Myocyte (in vitro differentiated cells): ENCODE measurements around the gene PCDHB6. TPM values are rescaled to one million over a fixed set of nuclear protein-coding genes. Genes with fewer than 3 reads are reported as not detected.
"Not testable (repeated sequence)": the region's sequence is repeated elsewhere in the genome, so short reads cannot be mapped to it uniquely, and the experiment has no call there.

Experiments
- DNase-seq: peaks from one replicate; pipeline ENCODE4 v3.0.0-alpha.2; 2012; ENCODE audit warnings: low read depth
- polyA plus RNA-seq: library from polyadenylated mRNA; unstranded; fragments of >200 nt; gene quantifications from one replicate; pipeline ENCODE4 v1.2.1, GENCODE V29; 2012; ENCODE audit warnings: missing spikeins
- total RNA-seq: library from RNA; depleted of rRNA; stranded (reverse); fragments of >200 nt; gene quantifications from 2 replicates; pipeline ENCODE4 v1.2.3, GENCODE V29; 2014

Gene PCDHB6
- total RNA-seq, result 1.5 and 2.3 TPM in 2 replicates
- 0.64 TPM for polyA plus RNA-seq

- peak; percentile 44 for DNase-seq
Measured at GRCh38 chr5:141149812-141150211, at the start of gene PCDHB6. Gene PCDHB6 (plus strand): TSS chr5:141150057. CDS start chr5:141150258, 201 bp downstream.

GRCh38 chr5:141100243-141100805, 49.5 kb upstream of the PCDHB6 start, which contains the start of gene PCDHB3:
Gene PCDHB3 (plus strand): TSS chr5:141100473. CDS start chr5:141100650, 177 bp downstream.
- DNase-seq, result peak; percentile 77

GRCh38 chr5:141101059-141101458, 48.8 kb upstream of the PCDHB6 start:
- DNase-seq, result no peak

GRCh38 chr5:141102070-141102469, 47.8 kb upstream of the PCDHB6 start:
- not testable (repeated sequence) for DNase-seq

- not testable (repeated sequence) for DNase-seq
Measured at GRCh38 chr5:141102471-141102870, 47.4 kb upstream of the PCDHB6 start.

GRCh38 chr5:141105350-141105749, 44.5 kb upstream of the PCDHB6 start:
- no peak for DNase-seq

GRCh38 chr5:141119250-141119649, 30.6 kb upstream of the PCDHB6 start:
- DNase-seq, result no peak

GRCh38 chr5:141121563-141121962, 28.3 kb upstream of the PCDHB6 start, which contains the start of gene PCDHB4:
Gene PCDHB4 (plus strand): TSS chr5:141121818. CDS start chr5:141121999, 181 bp downstream.
- DNase-seq, result peak; percentile 76

GRCh38 chr5:141121985-141122384, 27.9 kb upstream of the PCDHB6 start:
- no peak for DNase-seq

- not testable (repeated sequence) for DNase-seq
Measured at GRCh38 chr5:141123396-141124135, 26.3 kb upstream of the PCDHB6 start.

GRCh38 chr5:141127305-141127704, 22.6 kb upstream of the PCDHB6 start:
- no peak for DNase-seq

- DNase-seq, result no peak
Measured at GRCh38 chr5:141135030-141135717, 14.7 kb upstream of the PCDHB6 start, which contains the start of gene PCDHB5. Gene PCDHB5 (plus strand): TSS chr5:141135206. CDS start chr5:141135435, 229 bp downstream.

GRCh38 chr5:141135718-141136266, 14.1 kb upstream of the PCDHB6 start:
- no peak for DNase-seq

- DNase-seq, result not testable (repeated sequence)
Measured at GRCh38 chr5:141137346-141137745, 12.5 kb upstream of the PCDHB6 start.

GRCh38 chr5:141150224-141150992, 551 bp downstream of the PCDHB6 start:
- no peak for DNase-seq

GRCh38 chr5:141150993-141151325, 1.1 kb downstream of the PCDHB6 start:
- no peak for DNase-seq

- not testable (repeated sequence) for DNase-seq
Measured at GRCh38 chr5:141151632-141152031, 1.8 kb downstream of the PCDHB6 start.

GRCh38 chr5:141152096-141152495, 2.2 kb downstream of the PCDHB6 start:
- not testable (repeated sequence) for DNase-seq

- no peak for DNase-seq
Measured at GRCh38 chr5:141155540-141156374, 5.9 kb downstream of the PCDHB6 start.

GRCh38 chr5:141157356-141157755, 7.5 kb downstream of the PCDHB6 start:
- not testable (repeated sequence) for DNase-seq
